ENCODE results near the gene ATOH7. TPM values are rescaled to one million over a fixed set of nuclear protein-coding genes. Genes with fewer than 3 reads are reported as not detected.

The ATOH7 gene
- total RNA-seq, 1 donor from 2014 or later: not detected

DNA sequence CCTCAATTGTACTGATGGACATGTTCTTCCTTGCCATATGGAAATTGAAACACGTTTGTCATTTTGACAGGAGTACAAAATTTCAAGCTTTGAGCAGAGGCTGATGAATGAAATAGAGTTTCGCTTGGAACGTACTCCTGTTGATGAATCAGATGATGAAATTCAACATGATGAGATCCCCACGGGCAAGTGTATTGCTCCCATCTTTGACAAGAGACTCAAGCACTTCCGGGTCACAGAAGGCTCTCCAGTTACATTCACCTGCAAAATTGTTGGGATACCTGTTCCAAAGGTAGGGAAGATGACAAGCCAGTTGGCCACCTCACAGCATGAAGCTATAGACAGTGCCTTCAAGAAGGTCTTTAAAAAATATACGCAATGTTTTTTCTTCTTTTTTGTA, 43.1 kb downstream of the ATOH7 start:
- H3K9me3 ChIP-seq (ENCODE audit: control insufficient read depth in 3 of 3, low read length in 3 of 3): peaks cover 0 to 2% (median 0%) of the 10 kb centered on the region in 3 donors
- H3K4me3 ChIP-seq (ENCODE audit: low read length in 3 of 3): no peak overlapping the region
- H3K9ac ChIP-seq (ENCODE audit: low read depth in 1 of 3, low read length in 3 of 3): no peak overlapping the region
- peaks cover 0 to 5% (median 5%) of the 10 kb centered on the region in 3 donors for H3K4me1 ChIP-seq (ENCODE audit: control insufficient read depth in 3 of 3, insufficient read depth in 3 of 3, low read length in 3 of 3)
- H3K27me3 ChIP-seq (ENCODE audit: control insufficient read depth in 3 of 3, insufficient read depth in 3 of 3, low read length in 3 of 3): no peaks in the 10 kb centered on the region
- peaks cover 6 to 10% (median 6%) of the 10 kb centered on the region in 3 donors for H3K36me3 ChIP-seq (ENCODE audit: control insufficient read depth in 3 of 3, insufficient read depth in 3 of 3, low read length in 3 of 3)
- no peak overlapping the region for H3K27ac ChIP-seq (ENCODE audit: low read depth, low read length)

- Histone ChIP-seq H3K4me1 (ENCODE audit: control insufficient read depth in 3 of 3, insufficient read depth in 3 of 3, low read length in 3 of 3) (peaks cover 0 to 5% (median 0%) of the 10 kb centered on the region in 3 donors), H3K27ac (ENCODE audit: low read depth, low read length) (no peak overlapping the region), H3K27me3 (ENCODE audit: control insufficient read depth in 3 of 3, insufficient read depth in 3 of 3, low read length in 3 of 3) (no peaks in the 10 kb centered on the region), H3K9ac (ENCODE audit: low read depth in 1 of 3, low read length in 3 of 3) (no peak overlapping the region), H3K9me3 (ENCODE audit: control insufficient read depth in 3 of 3, low read length in 3 of 3) (no peaks in the 10 kb centered on the region), H3K36me3 (ENCODE audit: control insufficient read depth in 3 of 3, insufficient read depth in 3 of 3, low read length in 3 of 3) (peaks cover 8 to 13% (median 9%) of the 10 kb centered on the region in 3 donors), H3K4me3 (ENCODE audit: low read length in 3 of 3) (no peak overlapping the region)
Measured at GRCh38 chr10:68185085-68185484, 46.8 kb downstream of the ATOH7 start.

GRCh38 chr10:68184546-68184945, 47.4 kb downstream of the ATOH7 start:
- Histone ChIP-seq H3K27ac (ENCODE audit: low read depth, low read length) (no peak overlapping the region), H3K4me3 (ENCODE audit: low read length in 3 of 3) (no peak overlapping the region), H3K9ac (ENCODE audit: low read depth in 1 of 3, low read length in 3 of 3) (no peak overlapping the region), H3K36me3 (ENCODE audit: control insufficient read depth in 3 of 3, insufficient read depth in 3 of 3, low read length in 3 of 3) (peaks cover 5 to 13% (median 7%) of the 10 kb centered on the region in 3 donors), H3K9me3 (ENCODE audit: control insufficient read depth in 3 of 3, low read length in 3 of 3) (no peaks in the 10 kb centered on the region), H3K4me1 (ENCODE audit: control insufficient read depth in 3 of 3, insufficient read depth in 3 of 3, low read length in 3 of 3) (peaks cover 0 to 5% (median 0%) of the 10 kb centered on the region in 3 donors), H3K27me3 (ENCODE audit: control insufficient read depth in 3 of 3, insufficient read depth in 3 of 3, low read length in 3 of 3) (no peaks in the 10 kb centered on the region)

Other genes with a start within 250 kb of the ATOH7 start
- 64.7 TPM for gene HERC4, start 156.8 kb downstream of the ATOH7 start, total RNA-seq
- gene MYPN, start 122.6 kb downstream of the ATOH7 start, total RNA-seq: 57.4 TPM
- 29.7 TPM for gene HNRNPH3, start 100.0 kb upstream of the ATOH7 start, total RNA-seq
- 3.7 TPM for gene PBLD, start 100.8 kb upstream of the ATOH7 start, total RNA-seq
- gene RUFY2, start 175.2 kb upstream of the ATOH7 start, total RNA-seq: 20.4 TPM
- 16.7 TPM for gene DNA2, start 239.9 kb upstream of the ATOH7 start, total RNA-seq

All from skeletal muscle tissue (tissue), 4 donors.